HG03060 (cell line): ENCODE results near the gene FOXF2.
"Not testable (repeated sequence)": the region's sequence is repeated elsewhere in the genome, so short reads cannot be mapped to it uniquely, and the experiment has no call there.

Source experiments
- ATAC-seq: cut with Tn5 transposase; IDR thresholded peaks from one replicate; pipeline ENCODE4 v1.9.1; 2021; ENCODE audit warnings: low read depth, moderate number of reproducible peaks; ENCODE audit not compliant: unreplicated experiment

Gene FOXF2

DNA sequence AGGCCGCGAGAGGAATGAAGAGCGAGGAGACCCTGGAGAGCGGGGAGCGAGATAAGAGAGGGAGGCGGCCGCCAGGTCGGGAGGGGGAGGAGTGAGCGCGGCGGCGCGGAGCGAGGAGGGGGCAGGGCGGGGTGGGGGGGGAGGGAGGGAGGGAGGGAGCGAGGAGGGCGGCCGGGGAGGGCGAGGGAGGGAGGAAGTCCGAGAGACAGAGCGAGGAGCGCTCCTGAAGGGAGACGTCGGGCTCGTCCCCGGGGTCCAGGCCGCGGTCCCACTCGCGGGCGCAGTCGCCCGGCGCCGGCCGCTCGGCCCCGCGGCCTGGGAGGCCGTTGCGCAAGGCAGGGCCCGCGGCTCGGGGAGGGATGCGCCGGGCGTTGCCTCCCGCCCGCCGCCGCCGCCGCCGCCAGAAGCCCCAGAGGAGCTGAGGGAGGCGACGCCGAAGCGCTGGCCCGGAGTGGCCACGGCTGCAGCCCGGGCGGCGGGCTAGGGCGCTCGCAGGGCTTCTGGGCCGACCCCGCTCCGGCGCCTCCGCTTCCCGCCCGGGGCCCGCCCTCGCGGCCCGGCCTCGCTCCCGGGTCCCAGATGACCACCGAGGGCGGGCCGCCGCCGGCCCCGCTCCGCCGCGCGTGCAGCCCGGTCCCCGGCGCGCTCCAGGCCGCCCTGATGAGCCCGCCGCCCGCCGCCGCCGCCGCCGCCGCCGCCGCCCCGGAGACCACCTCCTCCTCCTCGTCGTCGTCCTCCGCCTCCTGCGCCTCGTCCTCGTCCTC, at the start of gene FOXF2:
Gene FOXF2 (plus strand): TSS at position 208 of the 764 bp plus-strand sequence. CDS start 372 bp downstream, at position 580.
- no peak for ATAC-seq

DNA sequence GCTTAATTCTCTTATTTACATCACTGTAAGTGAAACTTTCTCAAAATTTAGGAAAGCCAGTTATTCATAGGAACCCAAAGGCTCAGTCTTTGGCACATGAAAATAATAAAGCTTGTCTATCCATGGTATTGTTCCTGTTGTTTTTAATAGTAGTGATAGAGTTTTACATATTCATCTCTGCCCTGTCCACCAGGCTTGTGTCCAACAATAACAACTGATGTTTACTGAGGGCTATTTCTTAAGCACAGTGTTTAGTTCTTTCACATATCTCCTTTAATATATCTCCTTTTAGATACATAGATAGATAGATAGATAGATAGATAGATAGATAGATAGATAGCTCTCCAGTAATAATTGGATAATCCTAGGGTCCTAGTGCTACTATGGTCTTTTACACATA, 43.3 kb upstream of the FOXF2 start:
- no peak for ATAC-seq

DNA sequence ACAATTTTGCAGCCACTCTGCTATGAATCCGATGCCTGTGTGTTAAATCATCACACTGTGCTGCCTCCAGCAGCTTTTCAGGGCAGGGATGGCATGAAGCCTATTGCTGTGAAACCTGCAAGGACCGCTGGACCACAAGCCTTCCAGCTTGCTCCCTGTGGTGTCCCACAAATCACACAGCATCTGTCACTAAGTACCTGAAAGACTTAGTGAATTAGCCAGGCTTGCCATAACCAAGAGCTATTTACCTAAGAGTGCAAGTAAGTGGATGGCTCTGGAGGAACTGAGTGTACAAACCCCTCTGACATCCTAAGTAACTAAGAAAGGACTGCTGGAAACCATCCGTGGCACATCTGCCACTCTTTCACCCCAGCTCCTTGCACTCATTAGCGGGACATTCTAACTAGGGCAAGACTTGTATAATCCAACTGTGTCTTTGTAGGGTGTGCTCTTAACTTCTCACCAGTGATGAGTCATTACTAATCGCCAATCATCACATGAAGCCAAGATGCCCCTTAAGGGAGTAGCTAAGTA, 42.8 kb upstream of the FOXF2 start:
- ATAC-seq, result no peak

DNA sequence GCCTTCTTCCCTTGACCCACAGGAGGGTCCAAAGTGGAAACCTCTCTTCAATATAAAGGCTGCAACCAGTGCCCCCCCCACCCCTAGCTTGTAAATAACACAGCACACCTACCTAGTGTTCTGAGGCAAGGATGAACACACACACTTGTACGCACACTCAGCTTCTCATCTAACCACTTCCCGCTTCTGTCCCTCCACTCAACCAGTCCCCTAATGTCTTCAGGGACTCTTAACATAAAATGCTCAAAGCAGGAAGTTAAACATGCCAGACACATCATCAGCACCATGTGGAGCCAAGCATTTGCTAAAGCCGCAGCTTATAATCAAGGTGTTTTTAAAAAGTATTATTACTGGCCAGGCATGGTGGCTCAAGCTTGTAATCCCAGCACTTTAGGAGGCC, 42.2 kb upstream of the FOXF2 start:
- no peak for ATAC-seq

DNA sequence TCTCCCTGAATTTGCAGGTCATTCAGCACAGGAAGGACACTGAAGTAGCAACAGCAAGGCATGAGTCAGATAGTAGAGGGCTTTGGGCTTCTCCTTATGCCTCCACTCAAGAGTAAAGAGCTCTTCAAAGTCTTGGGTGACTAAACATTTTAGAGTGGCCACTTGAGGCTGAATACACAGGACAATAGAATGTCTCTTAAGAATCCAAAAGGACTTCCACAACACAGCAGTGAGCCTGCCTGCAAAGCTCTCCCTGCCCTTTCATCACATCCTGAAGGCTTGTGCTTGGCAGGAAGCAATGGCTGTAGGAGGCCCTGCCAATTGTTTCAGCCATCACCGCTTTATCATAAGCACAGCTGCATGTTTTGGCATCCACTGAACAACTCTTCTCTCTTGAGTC, 40.7 kb upstream of the FOXF2 start:
- no peak for ATAC-seq

DNA sequence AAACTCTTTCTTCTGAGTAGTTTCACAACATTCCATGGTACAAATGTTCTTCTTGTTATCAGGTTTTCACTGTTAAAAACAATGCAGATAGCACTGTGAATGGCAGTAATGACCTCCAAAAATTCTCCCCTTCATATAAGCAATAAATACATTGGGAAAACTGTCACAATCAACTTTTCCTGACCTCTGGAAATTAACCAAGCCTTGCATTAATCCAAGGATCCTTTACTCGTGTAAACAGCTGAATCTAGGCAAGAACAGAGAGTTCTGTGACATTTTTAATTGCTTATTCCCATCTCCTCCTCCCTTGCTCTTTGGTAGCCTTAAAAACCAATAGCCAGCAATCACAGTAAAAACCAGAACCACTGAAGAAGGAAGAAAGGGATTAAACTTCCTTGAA, 39.7 kb upstream of the FOXF2 start:
- ATAC-seq, result no peak

DNA sequence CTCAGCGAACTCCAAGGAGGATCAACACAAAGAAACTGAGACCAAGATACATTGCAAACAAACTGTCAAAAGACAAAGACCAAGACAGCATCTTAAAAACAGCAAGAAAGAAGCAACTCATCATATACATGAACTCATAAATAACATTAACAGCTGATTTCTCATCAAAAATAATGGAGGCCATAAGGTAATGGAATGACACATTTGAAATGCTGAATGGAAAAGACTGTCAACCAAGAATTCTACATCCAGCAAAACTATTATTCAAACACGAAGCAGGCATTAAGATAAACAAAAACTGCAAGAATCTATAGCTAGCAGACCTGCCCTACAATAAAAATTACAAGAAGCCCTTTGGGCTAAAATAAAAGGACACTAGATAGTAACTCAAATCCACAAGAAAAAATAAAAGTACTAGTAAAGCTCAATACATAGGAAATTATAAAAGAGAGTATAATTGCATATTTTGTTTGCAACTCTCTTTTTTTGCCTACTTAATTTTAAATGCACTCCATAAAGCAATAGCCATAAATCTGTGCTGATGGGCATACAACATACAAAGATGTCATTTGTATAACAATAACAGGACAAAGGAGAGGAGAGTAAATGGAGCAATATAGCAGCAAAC, 37.9 kb upstream of the FOXF2 start:
- ATAC-seq, result no peak

DNA sequence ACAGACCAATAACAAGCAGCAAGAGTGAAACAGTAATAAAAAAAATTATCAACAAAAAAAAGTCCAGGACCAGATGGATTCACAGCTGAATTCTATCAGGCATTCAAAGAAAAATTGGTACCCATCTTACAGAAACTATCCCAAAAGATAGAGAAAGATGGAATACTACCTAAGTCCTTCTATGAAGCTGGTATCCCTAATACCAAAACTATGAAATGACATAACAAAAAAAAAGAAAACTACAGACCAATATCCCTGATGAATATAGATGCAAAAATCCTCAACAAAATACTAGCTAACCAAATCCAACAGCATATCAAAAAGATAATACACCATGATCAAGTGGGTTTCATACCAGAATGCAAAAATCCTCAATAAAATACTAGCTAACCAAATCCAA, 34.3 kb upstream of the FOXF2 start:
- not testable (repeated sequence) for ATAC-seq

DNA sequence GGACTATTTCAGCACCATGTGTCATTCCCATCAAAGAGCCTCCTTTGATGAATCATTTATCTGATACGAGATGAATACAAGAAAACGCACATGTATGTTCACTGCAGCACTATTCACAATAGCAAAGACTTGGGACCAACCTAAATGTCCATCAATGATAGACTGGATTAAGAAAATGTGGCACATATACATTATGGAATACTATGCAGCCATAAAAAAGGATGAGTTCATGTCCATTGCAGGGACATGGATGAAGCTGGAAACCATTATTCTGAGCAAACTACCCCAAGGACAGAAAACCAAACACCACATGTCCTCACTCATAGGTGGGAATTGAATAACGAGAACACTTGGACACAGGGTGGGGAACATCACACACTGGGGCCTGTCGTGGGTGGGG, 27.7 kb upstream of the FOXF2 start:
- ATAC-seq, result not testable (repeated sequence)

DNA sequence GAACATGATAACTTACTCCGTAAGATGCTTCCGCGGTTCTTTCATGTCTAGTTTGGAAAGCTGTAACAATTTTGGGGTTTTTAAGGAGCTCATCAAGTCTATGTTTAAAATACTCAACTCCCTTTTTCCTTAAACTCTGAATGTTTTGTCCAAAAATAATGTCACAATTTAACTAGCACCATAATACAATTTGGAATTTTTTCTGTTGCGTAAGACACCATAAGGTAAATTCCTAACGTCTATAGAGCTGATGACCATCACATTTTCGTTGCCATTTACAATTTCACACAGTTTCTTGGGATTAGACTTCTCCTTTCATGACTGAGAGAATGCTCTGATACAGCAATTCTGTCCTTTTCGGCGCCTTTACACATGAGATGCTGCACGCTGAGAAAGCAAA, 26.7 kb upstream of the FOXF2 start:
- no peak for ATAC-seq

DNA sequence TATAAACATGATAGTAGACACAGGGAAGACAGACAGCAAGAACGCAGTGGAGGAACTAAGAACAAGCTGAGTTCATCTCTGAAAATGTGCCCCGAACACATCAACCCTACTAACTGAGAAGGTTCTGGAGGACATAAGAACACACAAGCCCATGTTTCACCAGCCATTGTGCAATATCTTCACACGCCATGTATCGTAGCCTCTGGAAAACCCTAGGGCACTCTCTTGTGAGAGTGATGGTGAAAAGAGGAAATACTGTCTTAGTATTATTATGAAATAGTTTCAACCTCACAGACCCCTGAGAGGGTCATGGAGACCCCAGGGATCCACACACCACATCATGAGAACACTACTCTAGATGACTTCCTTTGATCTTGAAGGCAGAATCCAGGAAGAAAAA, 26.1 kb upstream of the FOXF2 start:
- ATAC-seq, result no peak

DNA sequence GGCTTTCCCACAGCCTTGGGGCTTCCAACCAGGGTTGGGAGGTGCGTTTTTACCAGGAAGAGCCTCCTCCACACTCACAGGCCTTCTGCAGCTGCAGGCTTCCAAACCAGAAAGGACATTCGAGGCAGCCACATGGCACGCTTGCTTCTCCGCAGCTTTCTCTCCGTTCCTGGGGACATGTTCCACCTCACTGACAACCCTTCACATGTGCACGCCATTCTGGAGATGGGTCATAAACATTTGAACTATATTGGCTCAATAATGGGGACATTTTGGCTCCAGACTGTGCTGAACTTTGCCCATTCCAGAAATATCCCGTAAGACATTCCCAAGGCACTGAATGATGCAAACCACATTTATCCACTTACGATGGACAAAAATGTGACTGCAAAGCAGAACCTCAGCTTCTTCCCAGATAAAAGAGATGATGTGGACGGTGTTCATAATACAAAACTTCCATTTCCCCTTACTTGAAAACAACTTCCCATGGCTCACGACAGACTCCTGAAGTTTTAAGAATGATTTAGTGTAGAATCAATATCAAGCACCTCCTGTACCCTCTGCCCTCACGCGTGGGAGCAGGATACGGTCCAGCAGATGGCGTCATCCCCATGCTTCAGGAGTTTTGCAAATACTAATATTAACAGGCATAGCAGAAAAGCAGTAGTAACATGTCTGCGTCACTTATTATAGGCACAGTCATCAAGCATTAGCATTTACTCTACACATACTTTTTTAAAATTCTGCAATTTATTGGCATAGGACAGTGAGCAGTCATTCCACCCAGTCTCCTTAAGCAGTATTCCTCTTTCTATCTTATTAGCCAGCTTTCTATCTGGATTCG, 25.4 kb upstream of the FOXF2 start:
- no peak for ATAC-seq

DNA sequence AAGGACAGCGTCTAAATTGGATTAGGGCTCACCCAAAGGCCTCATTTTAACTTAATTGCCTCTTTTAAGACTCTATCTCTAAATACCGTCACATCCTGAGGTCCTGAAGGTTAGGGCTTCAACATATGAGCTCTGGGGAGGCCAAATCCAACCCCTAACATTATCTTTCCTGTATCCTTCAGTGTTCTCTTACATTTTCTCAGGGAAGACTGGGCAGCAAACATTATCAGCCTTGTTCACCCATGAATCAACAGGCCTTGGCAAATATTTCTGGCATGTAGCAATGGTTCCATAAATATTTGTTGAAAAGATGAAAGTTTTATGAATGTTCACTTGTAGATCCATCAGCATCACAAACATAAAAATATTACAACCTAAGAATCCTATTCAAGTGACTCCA, 24.6 kb upstream of the FOXF2 start:
- no peak for ATAC-seq

DNA sequence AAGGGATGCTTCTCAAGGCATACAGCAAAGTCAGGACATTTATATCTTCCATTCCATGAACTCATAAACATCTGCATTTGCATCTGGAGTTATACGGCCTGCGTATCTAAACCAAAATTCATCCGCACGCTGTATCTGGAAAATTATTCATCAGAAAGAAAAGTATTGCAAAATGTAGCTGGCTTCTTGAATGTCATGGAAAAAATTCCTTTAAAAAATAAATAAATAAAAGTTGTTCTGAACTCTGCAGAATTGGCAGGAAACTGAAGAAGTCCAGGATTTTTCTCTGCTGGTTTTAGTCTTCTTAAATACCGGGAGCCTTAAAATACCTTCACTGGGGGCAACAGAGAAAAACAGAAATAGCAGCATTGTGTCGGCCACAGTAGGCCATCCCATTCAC, 23.7 kb upstream of the FOXF2 start:
- no peak for ATAC-seq

DNA sequence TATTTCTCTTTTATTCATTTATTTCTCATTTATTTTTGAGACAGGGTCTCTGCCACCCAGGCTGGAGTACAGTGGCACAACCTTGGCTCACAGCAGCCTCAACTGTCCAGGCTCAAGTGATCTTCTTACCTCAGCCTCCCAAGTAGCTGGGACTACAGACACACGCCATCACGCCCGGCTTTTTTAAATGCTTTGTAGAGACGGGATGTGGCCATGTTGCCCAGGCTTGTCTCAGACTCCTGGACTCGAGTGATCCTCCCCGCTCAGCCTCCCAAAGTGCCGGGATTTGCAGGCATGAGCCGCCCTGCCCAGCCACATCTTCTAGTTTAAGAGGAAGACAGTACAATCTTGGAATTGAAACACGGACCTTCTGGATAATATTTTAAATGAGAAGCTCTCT, 21.6 kb upstream of the FOXF2 start:
- ATAC-seq, result no peak

DNA sequence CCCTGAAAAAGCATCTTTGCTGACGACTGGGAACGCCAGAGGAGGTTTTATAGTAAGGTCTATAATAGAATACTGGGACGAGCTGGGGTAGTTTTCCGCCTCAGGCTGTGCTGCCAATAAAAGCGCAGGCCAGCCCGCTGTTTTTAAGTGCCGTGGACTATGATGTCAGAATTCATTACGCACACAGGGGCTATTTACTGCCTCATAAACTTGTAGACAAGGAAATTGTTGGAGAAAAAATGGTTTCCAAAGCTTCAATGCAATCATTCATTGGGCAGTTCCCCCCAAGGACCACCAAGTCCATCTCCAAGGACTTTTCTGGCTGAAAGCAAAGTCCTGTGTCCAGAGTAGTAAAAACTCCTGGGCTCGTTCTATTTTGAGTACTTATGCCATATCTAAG, 20.4 kb upstream of the FOXF2 start:
- ATAC-seq, result no peak

DNA sequence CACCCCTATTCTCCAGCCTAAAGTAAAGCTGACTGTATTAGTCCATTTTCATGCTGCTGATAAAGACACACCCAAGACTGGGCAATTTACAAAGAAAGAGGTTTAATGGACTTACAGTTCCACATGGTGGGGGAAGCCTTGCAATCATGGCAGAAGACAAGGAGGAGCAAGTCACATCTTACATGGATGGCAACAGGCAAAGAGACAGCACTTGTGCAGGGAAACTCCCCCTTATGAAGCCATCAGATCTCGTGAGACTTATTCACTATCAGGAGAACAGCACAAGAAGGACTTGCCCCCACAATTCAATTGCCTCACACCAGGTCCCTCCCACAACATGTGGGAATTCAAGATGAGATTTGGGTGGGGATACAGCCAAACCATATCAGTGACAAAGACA, 19.7 kb upstream of the FOXF2 start:
- not testable (repeated sequence) for ATAC-seq

DNA sequence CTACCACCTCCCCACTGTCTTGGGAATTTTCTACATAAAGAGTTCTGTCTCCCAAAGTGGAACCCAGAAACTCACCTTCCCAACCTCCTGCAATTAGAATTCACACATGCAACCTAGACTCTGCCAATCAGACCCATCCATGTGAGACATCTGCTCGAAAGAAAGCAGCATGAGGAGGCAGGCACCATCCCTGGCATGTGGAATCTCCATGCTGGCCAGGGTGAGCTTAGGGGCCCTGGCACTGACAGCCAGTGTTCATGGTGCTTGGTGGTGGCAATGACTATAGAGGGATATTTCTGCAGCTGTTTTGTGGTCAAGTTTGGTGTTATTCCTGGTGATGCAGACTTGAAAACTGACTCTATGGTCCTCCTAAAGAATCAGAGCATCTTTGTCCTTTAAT, 17.4 kb upstream of the FOXF2 start:
- no peak for ATAC-seq

DNA sequence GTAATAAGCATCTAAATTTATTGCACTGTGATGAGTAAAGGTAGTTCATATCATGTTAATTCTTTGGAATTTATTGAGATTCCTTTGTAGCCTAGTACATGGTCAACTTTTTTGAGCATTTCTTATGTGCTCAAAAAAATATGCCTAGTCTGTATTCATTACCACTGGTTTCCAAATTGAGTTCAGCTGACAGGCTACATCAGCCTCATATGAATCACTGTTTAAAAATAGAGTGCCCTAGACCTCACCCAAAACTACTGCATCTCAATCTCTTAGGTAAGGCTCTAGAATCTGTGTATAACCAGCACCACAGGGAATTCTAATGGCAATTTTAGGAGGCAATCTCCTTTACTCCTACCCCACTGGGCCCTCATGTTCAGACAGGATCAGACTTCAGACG, 16.7 kb upstream of the FOXF2 start:
- no peak for ATAC-seq

DNA sequence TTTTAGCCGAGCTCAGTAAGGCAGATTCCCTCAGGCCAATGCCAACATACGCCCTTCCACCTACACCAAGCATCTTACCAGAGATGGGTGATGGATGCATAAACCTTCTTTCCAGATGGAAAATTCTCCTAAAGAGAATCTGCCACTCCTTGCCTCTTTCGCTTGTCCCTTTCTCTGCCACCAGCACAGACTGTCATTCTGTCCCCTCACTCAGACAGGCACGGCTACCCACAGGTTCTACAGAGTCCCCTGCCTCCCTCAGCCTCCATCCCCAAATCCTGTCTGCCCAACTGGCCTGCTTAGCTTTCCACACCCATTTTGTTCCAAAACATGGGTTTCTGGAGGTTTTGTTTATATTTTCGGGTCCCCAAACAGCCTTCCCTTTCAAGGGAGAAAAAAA, 12.7 kb upstream of the FOXF2 start:
- ATAC-seq, result no peak

DNA sequence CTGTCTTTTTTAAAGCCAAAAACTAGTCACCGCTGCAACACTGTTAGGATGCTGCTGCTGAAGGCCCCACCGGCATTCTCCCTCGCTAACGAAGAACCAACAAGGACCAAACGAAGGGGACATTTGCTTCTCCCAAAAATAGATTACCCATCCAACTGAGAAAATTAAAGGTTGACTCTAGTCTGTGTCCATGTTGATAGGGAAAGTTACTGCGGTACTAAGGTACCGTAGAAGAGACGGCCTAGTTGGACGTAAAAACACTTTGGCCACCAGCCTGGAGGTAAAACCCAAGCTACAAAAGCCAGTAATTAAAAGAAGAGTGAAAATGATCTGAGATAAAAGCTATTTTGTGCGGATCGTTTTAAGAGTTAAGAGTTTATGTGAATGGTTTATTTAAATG, 11.8 kb upstream of the FOXF2 start:
- ATAC-seq, result no peak
